ENCODE data around the gene CCAR1.
"Not testable (repeated sequence)": the region's sequence is repeated elsewhere in the genome, so short reads cannot be mapped to it uniquely, and the experiment has no call there.

Gene CCAR1

DNA sequence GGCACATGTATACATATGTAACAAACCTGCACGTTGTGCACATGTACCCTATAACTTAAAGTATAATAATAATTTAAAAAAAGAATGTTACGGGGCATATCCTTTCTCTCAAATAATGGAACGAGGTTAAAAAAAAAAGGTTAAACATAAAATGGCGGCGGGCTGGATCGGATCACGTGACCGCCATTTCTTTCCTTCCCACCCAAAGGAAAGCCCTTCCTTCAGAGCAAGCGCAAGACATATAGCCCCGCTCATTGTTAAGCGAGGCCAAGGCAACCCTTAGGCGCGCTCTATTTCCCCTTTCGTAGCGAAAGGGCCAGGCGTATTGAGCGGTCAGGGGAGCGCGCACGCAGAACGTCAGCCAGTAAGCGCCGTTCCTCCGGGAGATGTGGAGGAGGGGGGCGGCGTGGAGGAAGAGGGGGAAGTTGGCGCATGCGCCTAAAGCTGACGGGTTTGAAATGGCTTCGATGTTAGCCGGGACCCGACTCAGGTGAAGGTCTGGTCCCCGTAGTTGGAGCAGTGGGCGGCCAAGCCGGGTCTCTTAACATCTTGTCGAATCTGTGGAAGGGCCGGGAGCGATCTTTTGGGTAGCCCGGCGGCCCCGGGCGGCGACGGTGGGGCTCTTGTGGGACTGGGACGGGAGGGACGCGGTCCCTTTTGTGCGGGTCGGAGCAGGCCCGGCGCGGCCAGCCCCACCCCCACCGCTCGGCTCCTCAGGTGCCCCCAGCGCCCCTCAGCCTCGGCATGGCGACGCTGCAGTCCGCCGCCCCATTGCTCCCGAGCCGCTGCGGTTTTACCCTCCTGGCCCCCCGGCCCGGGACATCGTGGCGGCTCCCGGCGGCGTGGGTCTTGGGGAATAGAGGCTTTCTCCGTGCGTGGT, at the start of gene CCAR1:
CCAR1 (plus strand) TSS at position 447 of the 880 bp plus-strand sequence. CDS start 1,266 bp downstream, outside the sequence.
- peak; percentile 95 to 97 (median 96) for DNase-seq (ENCODE audit: low read depth in 3 of 3)

DNA sequence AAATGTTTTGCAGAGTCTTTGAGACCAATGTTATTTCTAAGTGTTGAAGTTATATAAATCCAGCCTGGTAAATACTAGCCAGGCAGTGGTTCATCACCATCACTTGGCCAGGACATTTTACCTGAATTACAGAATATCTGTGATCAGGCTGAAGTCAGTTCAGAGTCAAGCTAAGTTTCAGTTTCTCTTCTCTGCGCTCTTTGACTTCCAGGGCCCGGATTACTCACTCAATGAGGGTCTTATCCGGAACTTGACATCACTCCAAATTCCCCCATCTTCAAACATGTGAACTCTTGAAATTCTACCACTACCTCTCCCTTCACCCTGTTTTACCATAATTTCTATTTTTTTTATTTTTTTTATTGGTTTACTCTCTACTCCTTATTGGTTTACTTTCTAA, 36.6 kb upstream of the CCAR1 start:
- no peak for DNase-seq (ENCODE audit: low read depth in 3 of 3)

GRCh38 chr10:68696018-68696417, 25.0 kb upstream of the CCAR1 start:
- DNase-seq (ENCODE audit: low read depth in 3 of 3), result no peak

DNA sequence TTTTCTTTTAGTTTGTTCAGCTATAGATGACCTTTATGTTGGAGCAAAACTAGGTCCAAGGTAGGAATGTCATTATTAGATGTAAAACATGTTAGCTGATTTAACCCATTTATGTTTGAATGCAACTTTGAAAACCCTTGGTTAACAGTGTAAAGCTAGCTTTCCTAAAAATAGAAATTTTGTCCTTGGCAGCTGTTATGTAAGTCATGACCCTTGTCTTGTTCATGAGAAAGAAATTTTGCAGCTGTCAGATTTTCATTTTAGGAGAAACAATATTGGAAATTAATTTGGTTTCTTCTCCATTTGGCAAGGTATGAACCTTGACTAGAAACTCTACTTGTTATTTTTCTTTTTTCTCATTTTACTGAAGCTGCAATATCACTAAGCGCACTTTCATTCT, 23.9 kb upstream of the CCAR1 start:
- no peak for DNase-seq (ENCODE audit: low read depth in 3 of 3)

DNA sequence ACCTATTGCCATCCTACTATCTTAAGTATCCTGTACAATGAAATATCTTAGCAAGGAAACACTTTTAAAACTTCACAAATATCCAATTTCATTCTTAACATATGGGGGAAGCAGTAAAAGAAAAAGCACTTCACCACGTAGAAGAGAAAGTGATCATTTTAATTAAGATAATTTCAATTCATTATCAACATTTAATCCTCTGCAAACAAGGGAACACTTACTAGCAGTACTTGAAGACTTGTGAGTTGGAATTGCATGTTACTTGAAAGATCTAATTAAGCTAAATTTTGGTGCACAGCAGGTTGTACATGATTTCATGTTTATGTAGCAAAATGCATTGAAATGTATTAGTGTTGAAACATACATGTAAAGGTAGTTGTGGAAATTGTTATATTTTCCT, 20.8 kb upstream of the CCAR1 start:
- no peak for DNase-seq (ENCODE audit: low read depth in 3 of 3)

DNA sequence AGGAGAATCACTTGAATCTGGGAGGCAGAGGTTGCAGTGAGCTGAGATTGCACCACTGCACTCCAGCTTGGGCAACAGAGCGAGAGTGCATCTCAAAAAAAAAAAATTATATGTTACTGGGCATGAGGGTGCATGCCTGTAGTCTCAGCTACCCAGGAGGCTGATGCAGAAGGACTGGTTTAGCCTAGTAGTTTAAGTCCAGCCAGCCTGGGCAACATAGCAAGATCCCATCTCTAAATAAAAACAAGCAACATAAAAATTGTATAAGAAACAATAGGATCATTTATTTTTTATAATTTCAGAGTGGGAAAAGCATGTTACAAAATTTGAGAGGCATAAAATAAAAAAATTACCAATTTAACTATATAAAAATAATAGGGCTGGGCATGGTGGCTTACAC, 15.5 kb upstream of the CCAR1 start:
- DNase-seq (ENCODE audit: low read depth in 3 of 3), result no peak

DNA sequence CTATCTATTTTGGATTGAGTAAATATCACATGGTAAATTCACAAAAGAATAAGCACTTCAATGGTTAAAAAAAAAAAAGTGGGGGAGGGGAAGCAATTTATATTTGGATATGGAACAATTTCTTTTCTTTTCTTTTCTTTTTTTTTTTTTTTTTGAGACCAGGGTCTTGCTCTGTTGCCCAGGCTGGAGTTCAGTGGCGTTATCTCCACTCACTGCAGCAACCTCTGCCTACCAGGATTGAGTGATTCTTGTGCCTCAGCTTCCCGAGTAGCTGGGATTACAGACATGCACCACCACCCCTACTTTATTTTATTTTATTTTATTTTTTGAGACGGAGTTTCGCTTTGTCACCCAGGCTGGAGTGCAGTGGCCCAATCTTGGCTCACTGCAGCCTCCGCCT, 12.1 kb upstream of the CCAR1 start:
- not testable (repeated sequence) for DNase-seq (ENCODE audit: low read depth in 3 of 3)

DNA sequence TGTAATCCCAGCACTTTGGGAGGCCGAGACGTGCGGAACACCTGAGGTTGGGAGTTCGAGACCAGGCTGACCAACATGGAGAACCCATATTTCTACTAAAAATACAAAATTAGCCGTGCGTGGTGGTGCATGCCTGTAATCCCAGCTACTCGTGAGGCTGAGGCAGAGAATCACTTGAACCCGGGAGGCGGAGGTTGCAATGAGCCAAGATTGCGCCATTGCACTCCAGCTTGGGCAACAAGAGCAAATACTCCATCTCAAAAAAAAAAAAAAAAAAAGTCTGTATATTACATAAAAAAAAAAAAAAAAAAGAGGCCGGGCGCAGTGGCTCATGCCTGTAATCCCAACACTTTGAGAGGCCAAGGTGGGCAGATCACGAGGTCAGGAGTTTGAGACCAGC, 8.0 kb upstream of the CCAR1 start:
- DNase-seq (ENCODE audit: low read depth in 3 of 3), result not testable (repeated sequence)

DNA sequence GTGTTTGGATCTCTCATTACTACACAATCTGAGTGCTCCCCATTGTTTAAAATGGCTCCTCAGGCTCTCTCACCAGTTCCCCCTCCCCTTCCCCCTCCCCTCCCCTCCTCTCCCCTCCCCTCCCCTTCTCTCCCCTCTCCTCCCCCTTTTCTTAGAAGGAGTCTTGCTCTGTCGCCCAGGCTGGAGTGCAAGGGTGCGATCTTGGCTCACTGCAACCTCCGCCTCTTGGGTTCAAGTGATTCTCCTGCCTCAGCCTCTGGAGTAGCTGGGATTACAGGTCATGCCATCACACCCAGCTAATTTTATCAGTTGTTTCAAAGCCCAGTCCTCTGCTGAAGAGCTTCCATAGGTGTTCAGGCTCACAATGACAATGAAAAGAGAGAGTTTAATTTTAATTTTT, 3.6 kb upstream of the CCAR1 start:
- no peak for DNase-seq (ENCODE audit: low read depth in 3 of 3)

DNA sequence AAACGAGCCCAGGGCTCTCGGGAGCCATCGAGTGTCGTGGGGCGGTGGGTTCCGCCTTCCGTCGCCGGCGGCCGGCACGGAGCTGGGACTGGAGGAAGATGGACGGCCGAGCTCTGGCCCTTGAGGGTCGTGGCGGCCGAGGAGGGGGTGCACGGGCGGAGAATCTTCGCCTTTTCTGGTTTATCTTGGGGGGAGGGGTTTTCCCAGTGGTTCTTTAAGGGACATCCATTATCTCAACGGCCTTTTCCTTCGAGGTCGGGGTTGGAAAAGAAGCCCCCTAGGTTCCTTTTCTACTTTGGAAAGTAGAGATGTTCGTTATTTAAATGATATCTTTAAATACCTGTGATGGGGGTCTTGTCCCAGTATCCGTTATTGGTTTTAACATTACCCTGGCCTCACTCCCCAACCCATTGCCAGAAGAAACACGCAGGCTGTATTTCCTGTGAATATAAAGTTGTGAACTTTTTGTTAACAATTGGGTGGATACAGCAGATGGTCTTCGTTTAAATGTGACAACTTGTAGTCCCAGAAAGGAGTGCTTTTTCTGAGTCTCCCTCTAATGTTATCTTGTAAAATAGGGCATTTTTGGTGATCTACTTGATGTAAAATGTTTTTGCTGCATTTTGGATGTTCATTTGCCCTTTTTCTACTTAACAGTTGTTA, 765 bp downstream of the CCAR1 start:
- DNase-seq (ENCODE audit: low read depth in 3 of 3), result no peak

DNA sequence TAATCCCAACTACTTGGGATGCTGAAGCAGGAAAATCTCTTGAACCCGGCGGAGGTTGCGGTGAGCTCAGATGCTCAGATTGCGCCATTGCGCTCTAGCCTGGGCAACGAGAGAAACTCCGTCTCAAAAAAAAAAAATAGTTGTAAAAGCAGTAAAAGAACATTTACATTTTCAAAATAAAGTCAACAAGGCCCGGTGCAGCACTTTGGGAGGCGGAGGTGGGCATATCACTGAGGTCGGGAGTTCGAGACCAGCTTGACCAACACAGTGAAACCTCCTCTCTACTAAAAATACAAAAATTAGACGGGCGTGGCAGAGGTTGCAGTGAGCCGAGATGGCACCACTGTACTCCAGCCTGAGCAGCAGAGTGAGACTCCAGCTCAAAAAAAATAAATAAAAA, 4.0 kb downstream of the CCAR1 start:
- DNase-seq (ENCODE audit: low read depth in 3 of 3), result no peak

GRCh38 chr10:68727146-68727545, 6.1 kb downstream of the CCAR1 start:
- no peak for DNase-seq (ENCODE audit: low read depth in 3 of 3)

GRCh38 chr10:68732651-68733050, 11.6 kb downstream of the CCAR1 start:
- no peak for DNase-seq (ENCODE audit: low read depth in 3 of 3)

GRCh38 chr10:68734349-68734748, 13.3 kb downstream of the CCAR1 start:
- DNase-seq (ENCODE audit: low read depth in 3 of 3), result no peak

DNA sequence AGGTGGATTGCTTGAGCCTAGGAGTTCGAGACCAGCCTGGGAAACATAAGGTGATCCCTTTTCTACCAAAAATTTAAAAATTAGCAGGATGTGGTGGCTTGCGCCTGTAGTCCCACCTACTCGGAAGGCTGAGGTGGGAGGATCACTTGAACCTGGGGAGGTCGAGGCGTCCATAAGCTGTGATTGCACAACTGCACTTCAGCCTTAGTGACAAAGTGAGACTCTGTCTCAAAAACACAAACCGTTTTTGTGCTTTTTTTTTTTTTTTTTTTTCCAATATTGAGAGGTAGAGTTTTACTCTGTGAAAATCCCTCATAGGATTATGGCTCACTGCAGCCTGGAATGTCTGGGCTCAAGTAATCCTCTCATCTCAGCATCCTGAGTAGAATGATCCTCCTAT, 14.1 kb downstream of the CCAR1 start:
- DNase-seq (ENCODE audit: low read depth in 3 of 3), result no peak

DNA sequence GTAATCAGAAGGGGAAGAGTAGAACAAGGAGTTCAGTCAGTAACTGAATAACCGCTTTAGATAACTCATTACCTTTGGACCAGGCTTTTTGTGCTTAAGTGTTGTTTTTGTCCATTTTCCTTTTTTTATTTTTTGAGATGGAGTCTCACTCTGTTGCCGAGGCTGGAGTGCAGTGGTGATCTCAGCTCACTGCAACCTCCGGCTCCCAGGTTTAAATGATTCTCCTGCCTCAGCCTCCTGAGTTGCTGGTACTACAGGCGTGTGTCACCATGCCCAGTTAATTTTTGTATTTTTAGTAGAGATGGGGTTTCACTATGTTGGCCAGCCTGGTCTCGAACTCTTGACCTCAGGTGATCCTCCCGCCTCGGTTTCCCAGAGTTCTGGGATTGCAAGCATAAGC, 14.7 kb downstream of the CCAR1 start:
- DNase-seq (ENCODE audit: low read depth in 3 of 3), result not testable (repeated sequence)

DNA sequence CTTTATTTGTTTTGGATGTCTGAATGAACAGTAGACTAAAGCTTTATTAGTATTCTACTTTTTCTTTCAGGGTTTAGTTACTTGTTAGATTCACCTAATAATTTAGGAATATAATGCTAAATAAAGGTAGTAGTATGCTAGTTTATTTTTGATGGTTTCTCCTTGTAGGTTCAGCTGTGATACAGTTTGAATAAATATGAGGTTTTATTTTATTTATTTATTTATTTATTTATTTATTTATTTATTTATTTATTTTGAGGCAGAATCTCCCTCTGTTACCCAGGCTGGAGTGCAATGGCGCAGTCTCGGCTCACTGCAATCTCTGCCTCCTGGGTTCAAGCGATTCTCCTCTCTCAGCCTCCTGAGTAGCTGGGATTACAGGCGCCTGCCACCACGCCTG, 19.6 kb downstream of the CCAR1 start:
- not testable (repeated sequence) for DNase-seq (ENCODE audit: low read depth in 3 of 3)

DNA sequence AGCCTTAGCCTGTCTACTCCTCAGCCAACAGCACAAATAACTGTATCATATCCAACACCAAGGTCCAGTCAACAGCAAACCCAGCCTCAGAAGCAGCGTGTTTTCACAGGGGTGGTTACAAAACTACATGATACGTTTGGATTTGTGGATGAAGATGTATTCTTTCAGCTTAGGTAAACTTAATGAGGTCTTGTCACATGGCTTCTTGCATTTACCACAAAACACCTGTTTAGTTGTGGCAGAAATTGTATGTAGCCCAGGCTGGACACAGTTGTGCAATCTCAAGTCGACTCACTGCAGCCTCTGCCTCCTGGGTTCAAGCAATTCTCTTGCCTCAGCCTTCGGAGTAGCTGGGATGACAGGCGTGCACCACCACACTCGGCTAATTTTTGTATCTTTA, 21.4 kb downstream of the CCAR1 start:
- DNase-seq (ENCODE audit: low read depth in 3 of 3), result no peak

DNA sequence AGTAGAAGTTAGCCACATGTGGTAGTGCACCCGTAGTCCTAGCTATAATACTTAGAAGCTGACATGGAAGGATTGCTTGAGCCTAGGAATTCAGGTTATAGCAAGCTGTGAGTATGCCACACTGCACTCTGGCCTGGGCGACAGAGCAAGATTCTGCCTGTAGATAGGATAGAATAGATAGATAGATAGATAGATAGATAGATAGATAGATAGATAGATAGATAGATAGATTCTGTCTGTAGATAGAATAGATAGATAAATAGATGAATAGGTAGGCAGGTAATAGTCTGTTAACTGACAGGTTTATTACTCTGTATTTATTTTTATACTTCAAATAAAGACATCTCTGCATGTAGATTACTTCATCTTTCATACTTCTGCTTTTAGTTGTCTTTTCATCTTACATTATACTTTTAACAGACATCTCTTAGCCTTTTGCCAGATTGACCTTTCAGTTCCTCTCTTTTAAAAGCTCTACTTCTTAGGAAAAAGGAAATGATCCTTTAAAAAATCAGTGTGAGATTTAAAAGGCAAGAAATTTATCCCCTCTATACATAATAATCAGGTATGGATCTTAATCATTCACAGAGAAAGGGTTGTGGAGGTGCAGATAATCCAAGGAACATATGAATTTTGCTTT, 31.8 kb downstream of the CCAR1 start:
- DNase-seq (ENCODE audit: low read depth in 3 of 3), result no peak

DNA sequence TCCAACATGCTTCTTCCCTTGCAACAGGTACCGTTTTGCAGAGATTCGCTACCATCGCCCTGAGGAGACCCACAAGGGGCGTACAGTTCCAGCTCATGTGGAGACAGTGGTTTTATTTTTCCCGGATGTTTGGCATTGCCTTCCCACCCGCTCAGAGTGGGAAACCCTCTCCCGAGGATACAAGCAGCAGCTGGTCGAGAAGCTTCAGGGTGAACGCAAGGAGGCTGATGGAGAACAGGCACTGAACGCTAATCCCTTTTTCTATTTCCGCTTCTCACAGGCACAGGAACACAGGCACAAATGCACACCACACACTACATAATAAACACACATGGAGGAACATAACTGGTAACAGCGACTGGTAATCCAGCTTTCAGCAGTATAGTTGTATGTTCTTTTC, 35.2 kb downstream of the CCAR1 start:
- DNase-seq (ENCODE audit: low read depth in 3 of 3), result no peak

DNA sequence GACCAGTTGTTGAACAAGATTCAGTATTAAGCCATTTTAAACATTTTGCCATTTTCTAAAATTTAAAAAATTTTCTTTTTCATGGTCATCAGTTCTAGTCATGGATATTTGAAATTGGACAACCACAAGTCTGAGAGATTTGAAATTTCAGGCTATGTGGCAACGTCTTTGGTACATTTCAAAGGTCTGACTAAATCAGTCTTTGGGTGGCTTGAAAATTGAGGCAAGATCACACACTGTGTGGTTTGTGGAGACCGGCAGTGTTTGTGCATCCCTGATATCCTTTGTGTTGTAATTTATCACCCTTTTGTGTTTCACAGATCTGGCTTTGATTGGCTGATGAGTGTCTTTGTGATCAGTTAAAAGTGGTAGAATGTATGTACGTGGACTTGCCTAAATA, 35.7 kb downstream of the CCAR1 start:
- no peak for DNase-seq (ENCODE audit: low read depth in 3 of 3)

DNA sequence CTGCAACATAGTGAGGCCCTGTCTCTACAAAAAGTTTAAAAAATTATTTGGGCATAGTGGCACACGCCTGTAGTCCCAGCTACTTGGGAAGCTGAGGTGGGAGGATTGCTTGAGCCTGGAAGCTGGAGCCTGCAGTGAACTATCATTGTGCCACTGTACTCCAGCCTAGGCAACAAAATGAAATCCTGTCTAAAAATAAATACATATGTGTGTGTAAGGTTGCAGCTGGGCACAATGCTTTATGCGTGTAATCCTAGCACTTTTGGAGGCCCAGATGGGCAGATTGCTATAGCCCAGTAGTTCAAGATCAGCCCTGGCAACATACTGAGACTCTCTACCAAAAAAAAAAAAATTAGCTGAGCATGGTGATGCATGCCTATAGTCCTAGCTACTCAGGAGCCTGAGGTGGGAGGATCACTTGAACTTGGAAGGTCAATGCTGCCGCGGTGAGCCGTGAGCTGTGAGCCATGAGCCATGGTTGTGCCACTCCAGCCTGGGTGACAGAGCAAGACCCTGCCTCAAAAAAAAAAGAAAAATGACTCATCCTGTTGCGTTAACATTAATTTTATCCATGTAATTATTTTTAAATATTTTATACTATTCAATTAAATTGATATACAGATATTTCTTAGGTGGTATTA, 38.3 kb downstream of the CCAR1 start:
- DNase-seq (ENCODE audit: low read depth in 3 of 3), result no peak

Measured in stimulated activated CD4-positive, alpha-beta T cell treated with anti-CD3 and anti-CD28 coated beads, TNF-alpha, amount 100 ng/mL, for 4 hours (primary cell).